Bronchial epithelial cell (primary cell): ENCODE measurements around the gene TMPRSS4. TPM values are rescaled to one million over a fixed set of nuclear protein-coding genes. Genes with fewer than 3 reads are reported as not detected.

ENCODE experiments used
- DNase-seq: peaks from one replicate; pipeline ENCODE4 v3.0.0-alpha.2; 2010; ENCODE audit warnings: low read depth
- FAIRE-seq: peaks from 2 replicates; lab custom pipeline; 2011; peaks lifted over from hg19 to GRCh38; lab: Jason Lieb, UNC
- H3K27me3 ChIP-seq: 2 replicates; pipeline ENCODE4 v1.5.1; 2011; ENCODE audit warnings: low read length; ENCODE audit not compliant: control insufficient read depth, insufficient read depth
- H3K36me3 ChIP-seq: 2 replicates; pipeline ENCODE4 v1.5.1; 2011; ENCODE audit warnings: low read length; ENCODE audit not compliant: control insufficient read depth, insufficient read depth
- H3K4me3 ChIP-seq: 2 replicates; pipeline ENCODE4 v1.5.1; 2011; ENCODE audit warnings: mild to moderate bottlenecking, low read depth, low read length, control low read depth
- total RNA-seq: library from RNA; depleted of rRNA; stranded (reverse); fragments of >200 nt; gene quantifications from 2 replicates; pipeline ENCODE4 v1.2.1, GENCODE V29; 2014
- TF ChIP-seq, protein P1 (sequence below): IDR thresholded peaks from 2 replicates; pipeline ENCODE4 v1.5.1; 2011; ENCODE audit warnings: mild to moderate bottlenecking, moderate library complexity, low read length, control low read depth, inconsistent platforms; ENCODE audit not compliant: insufficient read depth, severe bottlenecking

TMPRSS4 gene
- total RNA-seq, 1 donor from 2014 or later: 42.4 TPM

DNA sequence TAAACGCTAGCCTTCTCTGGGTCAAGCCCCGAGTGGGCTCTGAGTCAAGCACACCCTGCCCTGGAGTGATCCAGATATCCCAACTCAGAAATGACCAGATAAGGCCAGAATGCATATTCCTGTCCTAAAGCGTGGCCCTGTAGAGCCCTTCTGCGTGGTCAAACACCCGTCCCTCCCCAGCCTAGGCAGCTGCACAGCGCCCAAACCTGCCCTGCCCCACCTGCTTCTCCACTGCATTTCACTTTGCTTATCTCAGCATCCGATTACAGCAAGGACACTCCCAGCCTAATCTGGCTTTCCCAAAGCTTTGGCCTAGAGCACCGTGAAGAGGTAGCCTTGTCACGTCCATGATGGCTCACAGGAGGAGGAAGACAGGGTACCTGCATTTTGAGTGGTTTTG lies 11.9 kb upstream of the TMPRSS4 start:
- TF ChIP-seq, protein P1, sequence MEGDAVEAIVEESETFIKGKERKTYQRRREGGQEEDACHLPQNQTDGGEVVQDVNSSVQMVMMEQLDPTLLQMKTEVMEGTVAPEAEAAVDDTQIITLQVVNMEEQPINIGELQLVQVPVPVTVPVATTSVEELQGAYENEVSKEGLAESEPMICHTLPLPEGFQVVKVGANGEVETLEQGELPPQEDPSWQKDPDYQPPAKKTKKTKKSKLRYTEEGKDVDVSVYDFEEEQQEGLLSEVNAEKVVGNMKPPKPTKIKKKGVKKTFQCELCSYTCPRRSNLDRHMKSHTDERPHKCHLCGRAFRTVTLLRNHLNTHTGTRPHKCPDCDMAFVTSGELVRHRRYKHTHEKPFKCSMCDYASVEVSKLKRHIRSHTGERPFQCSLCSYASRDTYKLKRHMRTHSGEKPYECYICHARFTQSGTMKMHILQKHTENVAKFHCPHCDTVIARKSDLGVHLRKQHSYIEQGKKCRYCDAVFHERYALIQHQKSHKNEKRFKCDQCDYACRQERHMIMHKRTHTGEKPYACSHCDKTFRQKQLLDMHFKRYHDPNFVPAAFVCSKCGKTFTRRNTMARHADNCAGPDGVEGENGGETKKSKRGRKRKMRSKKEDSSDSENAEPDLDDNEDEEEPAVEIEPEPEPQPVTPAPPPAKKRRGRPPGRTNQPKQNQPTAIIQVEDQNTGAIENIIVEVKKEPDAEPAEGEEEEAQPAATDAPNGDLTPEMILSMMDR: no peak
- H3K36me3 ChIP-seq: no peaks in the 10 kb centered on the region
- H3K27me3 ChIP-seq: no peaks in the 10 kb centered on the region
- DNase-seq (no peak), FAIRE-seq (no peak)
- H3K4me3 ChIP-seq: no peak overlapping the region

DNA sequence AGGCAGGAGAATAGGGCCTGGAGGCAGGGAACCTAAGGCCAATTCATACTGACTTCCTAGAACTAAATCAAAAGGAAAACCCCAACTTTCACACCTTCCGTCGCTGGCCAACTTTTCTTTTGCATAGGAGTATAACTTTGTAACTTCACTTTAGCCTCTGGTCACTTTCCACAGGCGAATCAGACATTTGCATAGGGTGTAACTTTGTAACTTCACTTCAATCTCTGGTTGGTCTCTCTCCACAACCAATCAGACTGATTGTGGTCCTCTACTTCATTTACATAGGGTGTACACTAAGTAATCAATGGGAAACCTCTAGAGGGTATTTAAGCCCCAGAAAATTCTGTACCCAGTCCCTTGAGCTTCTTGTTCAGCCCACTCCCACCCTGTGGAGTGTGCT lies 11.5 kb upstream of the TMPRSS4 start:
- no peaks in the 10 kb centered on the region for H3K36me3 ChIP-seq
- TF ChIP-seq, protein P1: no peak
- DNase-seq (no peak), FAIRE-seq (no peak)
- no peaks in the 10 kb centered on the region for H3K27me3 ChIP-seq
- no peak overlapping the region for H3K4me3 ChIP-seq

DNA sequence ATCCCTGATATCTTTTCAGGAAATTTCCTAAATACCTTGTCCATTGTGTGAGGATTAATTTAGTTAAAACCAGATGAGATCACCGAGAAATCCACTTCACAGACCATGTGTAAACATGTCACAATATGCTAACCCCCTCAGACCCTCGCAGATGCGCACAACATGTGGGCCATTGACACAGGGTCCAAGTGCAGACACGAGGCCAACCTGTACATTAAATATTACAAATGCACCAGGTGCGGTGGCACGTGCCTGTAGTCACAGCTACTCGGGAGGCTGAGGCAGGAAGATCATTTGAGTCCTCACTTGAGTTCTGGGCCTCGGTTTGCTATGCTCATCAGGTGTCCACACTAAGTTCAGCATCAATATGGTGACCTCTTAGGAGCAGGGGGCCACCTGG lies 9.9 kb upstream of the TMPRSS4 start:
- no peak for FAIRE-seq
- TF ChIP-seq, protein P1: no peak
- H3K36me3 ChIP-seq: no peaks in the 10 kb centered on the region
- H3K4me3 ChIP-seq: no peak overlapping the region
- no peak for DNase-seq
- no peaks in the 10 kb centered on the region for H3K27me3 ChIP-seq

DNA sequence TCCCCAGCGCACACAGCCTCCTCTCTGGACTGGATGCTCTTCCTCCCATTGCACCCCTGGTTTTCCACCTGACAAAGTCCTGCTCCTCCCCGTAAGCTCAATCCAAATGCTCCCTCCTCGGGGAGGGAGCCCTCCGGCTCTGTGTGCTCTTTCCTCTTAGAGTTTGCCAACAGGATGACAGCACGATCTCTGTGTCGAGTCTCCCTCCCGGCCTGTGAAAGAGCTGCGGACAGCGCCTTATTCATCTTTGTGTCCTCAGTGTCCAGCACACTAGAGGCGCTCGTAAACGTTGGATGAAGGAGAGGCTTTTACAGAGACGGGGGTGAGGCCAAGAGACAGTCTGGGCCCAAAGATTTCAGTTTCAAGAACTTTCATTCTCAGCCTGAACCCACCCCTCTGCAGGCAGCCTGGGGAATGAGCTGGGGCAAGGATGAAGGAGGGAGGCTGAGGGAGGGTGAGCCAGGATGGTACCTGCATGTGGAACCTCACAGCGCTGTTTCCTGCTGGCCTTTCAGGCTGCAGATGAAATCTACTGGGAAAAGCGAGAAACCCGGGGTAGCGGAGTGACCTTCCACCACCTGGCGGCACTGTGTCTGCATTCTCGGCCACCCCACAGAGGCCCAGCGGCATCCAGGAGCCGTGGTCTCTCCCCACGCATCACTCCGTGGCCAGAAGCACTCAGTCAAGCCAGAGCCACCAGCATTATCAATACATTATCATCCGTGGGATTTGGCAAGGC lies 8.5 kb upstream of the TMPRSS4 start:
- no peaks in the 10 kb centered on the region for H3K36me3 ChIP-seq
- H3K27me3 ChIP-seq: no peaks in the 10 kb centered on the region
- H3K4me3 ChIP-seq: no peak overlapping the region
- FAIRE-seq: no peak
- no peak for DNase-seq
- TF ChIP-seq, protein P1: no peak

DNA sequence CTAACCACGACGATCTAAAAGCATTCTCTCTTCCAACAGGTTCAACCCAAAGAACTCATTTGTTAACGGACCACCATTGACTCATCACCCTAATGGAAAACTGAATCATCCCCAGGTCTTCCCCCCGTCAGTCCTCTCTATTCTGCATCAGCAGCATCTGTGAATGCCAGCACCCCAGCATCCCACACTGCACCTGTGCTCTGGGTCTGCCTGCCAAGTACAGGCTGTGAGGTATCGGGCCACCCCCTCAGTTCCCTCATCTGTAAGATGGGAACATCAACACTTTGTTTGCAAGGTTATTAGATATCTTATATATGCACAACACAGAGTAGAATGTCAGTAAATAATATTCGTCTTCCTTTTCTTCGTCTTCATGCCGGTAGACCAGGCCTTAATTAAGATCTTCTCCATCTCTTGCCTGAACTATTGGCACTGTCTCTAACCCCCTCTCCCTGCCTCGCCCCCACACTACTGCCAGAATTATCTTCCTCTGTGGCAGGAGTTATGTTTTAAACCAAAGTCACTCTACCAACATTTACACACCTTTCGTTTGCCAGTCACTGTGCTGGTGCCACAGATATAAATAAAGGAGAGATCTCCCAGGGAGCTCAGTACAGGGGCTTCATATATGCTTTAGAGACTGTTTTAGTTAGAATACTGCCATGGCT lies 7.8 kb upstream of the TMPRSS4 start:
- Histone ChIP-seq H3K36me3 (no peaks in the 10 kb centered on the region), H3K27me3 (no peaks in the 10 kb centered on the region), H3K4me3 (no peak overlapping the region)
- FAIRE-seq: no peak
- TF ChIP-seq, protein P1: no peak
- DNase-seq: no peak
